Skin of body (tissue), 2 donors: Measurements from ENCODE around the gene TMEM217. TPM values are rescaled to one million over a fixed set of nuclear protein-coding genes. Genes with fewer than 3 reads are reported as not detected.
"Not testable (repeated sequence)": the region's sequence is repeated elsewhere in the genome, so short reads cannot be mapped to it uniquely, and the experiment has no call there.

ENCODE experiments used
- DNase-seq: peaks from one replicate; lab custom pipeline; 2025; lab: John Stamatoyannopoulos, UW
- total RNA-seq: library from RNA; depleted of rRNA; stranded (reverse); fragments of >200 nt; gene quantifications from one replicate; pipeline ENCODE4 v1.2.3, GENCODE V29; 2014

Gene TMEM217
- total RNA-seq, 1 donor from 2014 or later = 1.3 TPM

GRCh38 chr6:37185949-37186720, 71.8 kb downstream of the TMEM217 start:
- not testable (repeated sequence) for DNase-seq

GRCh38 chr6:37182736-37183590, 75.0 kb downstream of the TMEM217 start:
- DNase-seq = no peak

DNA sequence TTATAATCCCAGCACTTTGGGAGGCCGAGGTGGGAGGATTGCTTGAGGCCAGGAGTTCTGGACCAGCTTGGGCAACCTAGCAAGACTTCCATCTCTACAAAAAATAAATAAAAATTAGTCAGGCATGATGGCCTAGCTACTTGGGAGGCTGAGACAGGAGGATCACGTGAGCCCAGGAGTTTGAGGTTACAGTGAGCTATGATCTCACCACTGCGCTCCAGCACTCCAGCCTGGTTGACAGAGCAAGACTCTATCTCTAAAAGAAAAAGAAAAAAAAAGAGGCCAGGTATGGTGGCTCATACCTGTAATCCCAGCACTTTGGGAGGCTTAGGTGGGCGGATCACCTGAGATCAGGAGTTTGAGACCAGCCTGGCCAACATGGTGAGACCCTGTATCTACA, 77.3 kb downstream of the TMEM217 start:
- DNase-seq = not testable (repeated sequence)

GRCh38 chr6:37180075-37180474, 77.9 kb downstream of the TMEM217 start:
- DNase-seq = no peak

DNA sequence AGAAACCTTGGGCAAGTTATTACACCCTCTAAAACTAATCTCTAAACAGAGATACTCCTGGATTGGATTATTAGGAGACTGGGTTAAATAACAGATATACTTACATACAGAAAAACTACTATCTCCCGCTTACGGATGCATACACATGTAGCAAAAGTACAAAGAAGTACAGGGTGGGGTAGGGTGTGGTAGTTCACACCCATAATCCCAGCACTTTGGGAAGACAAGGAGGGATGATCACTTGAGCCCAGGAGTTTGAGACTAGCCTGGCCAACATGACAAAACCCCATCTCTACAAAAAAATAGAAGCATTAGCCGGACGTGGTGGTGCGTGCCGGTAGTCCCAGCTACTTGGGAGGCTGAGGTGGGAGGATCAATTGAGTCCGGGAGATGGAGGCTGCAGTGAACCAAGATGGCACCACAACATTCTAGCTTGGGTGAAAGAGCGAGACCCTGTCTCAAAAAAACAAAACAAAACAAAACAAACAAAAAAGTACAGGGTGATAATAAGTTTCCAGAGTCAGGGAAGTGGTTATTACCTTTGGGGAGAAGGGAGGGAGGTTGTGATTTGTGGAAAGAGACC, 79.9 kb downstream of the TMEM217 start:
- no peak for DNase-seq

GRCh38 chr6:37177077-37177934, 80.6 kb downstream of the TMEM217 start:
- DNase-seq = no peak

GRCh38 chr6:37176268-37177076, 81.5 kb downstream of the TMEM217 start:
- no peak for DNase-seq

- no peak for DNase-seq
Observed at GRCh38 chr6:37175332-37176267, 82.3 kb downstream of the TMEM217 start.

- DNase-seq = no peak
Observed at GRCh38 chr6:37174515-37175331, 83.2 kb downstream of the TMEM217 start.

GRCh38 chr6:37174196-37174514, 83.8 kb downstream of the TMEM217 start:
- no peak for DNase-seq

- no peak for DNase-seq
Observed at GRCh38 chr6:37173493-37174195, 84.3 kb downstream of the TMEM217 start.

DNA sequence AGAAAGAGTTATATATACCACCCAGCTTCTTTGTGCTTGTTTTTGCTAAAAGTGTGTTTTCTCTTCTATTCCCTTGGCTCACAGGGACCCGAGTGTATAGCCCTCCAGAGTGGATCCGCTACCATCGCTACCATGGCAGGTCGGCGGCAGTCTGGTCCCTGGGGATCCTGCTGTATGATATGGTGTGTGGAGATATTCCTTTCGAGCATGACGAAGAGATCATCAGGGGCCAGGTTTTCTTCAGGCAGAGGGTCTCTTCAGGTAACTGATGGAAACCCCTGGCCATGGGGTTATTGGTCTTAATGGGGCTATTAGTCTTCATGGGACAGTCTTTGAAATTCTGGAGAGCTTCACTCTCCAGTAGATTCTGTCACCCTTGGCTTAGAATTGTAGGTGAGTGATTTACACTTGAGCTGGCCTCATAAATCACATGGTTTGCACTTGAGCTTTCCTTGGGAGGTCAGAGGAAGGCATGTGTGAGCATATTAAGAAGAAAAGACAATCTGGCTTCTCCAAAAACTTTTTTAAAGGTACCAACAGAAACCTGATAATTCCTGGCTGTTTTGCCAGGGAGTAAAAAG, 84.9 kb downstream of the TMEM217 start:
- DNase-seq = no peak

DNA sequence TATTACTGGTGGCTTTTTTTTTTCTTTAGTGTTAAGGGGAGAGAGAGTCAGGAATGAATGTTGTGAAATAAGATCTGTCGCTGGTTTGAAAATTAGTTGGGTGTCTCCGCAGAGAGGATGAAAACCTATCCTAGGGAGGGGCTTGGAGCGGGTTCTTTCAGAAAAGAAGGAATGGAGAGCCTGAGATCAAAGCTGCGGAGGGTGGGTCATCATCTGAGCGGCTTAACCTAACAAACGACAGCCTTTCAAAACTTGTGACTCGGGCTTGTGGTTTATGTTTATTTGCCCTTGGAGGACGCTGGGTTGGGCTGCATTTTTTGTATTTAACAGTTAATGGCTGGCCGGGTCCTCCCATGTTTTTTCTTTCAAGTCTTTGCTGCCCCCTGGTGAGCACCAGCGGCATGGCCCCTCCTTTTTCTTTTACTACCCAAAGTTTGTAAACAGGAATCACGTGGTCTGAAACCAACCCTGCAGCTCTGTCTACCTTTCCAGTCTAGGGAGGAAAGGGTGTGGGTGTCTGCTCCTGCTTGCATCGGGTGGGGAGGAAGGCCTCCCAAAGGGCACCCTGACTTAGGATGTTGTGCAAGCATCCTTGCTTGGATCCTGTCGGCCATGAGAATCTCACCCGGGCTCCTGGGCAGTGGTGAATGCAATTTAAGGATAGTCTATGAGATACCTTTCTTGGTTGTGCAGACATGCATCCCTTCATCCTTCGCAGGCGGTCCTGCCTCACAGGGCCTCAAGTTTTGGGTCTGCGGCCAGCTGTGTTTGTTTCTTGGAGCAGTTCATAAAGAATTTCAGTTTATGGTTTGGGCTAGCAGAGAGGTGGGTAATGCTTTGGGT, 85.8 kb downstream of the TMEM217 start:
- DNase-seq = peak; percentile 93

DNA sequence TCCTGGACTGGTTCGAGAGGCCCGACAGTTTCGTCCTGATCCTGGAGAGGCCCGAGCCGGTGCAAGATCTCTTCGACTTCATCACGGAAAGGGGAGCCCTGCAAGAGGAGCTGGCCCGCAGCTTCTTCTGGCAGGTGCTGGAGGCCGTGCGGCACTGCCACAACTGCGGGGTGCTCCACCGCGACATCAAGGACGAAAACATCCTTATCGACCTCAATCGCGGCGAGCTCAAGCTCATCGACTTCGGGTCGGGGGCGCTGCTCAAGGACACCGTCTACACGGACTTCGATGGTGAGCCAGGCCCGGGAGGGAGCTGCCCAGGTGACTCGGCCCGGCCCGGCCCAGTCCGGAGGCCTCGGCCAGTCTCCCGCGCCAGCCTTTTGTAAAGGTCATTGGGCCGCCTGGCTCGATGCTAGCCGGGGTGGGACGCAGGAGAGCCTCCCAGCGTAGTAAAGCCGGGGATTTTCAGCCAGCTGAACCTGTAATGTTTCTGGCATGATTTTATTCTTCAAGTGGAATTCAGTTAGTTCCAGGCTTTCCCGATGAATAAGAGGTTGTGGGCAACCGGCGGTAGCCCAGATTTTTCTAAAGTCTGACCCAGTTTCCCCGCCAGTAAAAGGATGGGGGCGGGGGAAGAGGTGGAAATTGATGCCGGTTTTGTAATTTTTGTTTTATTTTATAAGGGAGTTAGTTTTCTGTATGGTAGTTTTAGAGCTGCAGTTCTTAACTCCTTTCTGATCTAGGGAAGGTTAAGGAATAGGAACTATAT, 86.6 kb downstream of the TMEM217 start:
- DNase-seq = no peak

GRCh38 chr6:37170273-37171200, 87.4 kb downstream of the TMEM217 start:
- DNase-seq = no peak
